ENCODE data around the gene TEX2. TPM values are rescaled to one million over a fixed set of nuclear protein-coding genes. Genes with fewer than 3 reads are reported as not detected.

TEX2 gene
- polyA plus RNA-seq, 1 of the 3 experiments (the other 2 are of a cell fraction), result 24.0 TPM

GRCh38 chr17:64309021-64309420 is 46.0 kb upstream of the TEX2 start:
- Histone ChIP-seq H3K4me1 (ENCODE audit: control insufficient read depth in 1 of 2, insufficient read depth in 2 of 2, low read depth in 1 of 2, low read length in 1 of 2) (peaks cover 0 to 4% of the 10 kb centered on the region in 2 experiments; a peak in 1 of 4 replicates), H3K4me2 (no peak overlapping the region), H4K20me1 (ENCODE audit: insufficient read depth) (no peaks in the 10 kb centered on the region), H3K9ac (no peak overlapping the region), H3K4me3 (ENCODE audit: low read depth in 2 of 2, low read length in 1 of 2) (no peak overlapping the region), H3K36me3 (replicated peaks in 1 of 2; ENCODE audit: control insufficient read depth in 1 of 2, insufficient read depth in 2 of 2, low read length in 1 of 2) (no peaks in the 10 kb centered on the region), H3K79me2 (ENCODE audit: insufficient read depth) (no peaks in the 10 kb centered on the region), H2AFZ (ENCODE audit: low read depth) (no peak overlapping the region), H3K9me3 (no peaks in the 10 kb centered on the region), H3K27ac (ENCODE audit: low read depth in 2 of 2, low read length in 1 of 2) (no peak overlapping the region), H3F3A (replicated peaks; ENCODE audit: insufficient read depth) (no peaks in the 10 kb centered on the region), H3K9me2 (no peaks in the 10 kb centered on the region), H3K27me3 (ENCODE audit: insufficient read depth) (no peaks in the 10 kb centered on the region)
- TF ChIP-seq CTCF (IDR thresholded peaks at IDR 0.05) (no peak), SMC3 (IDR thresholded peaks at IDR 0.05; ENCODE audit: low read depth, low read length) (no peak), MXI1 (IDR thresholded peaks at IDR 0.05; ENCODE audit: low read depth, low read length) (no peak), EP300 (IDR thresholded peaks at IDR 0.05; ENCODE audit: borderline replicate concordance in 1 of 2, low read depth in 1 of 2, low read length in 1 of 2) (no peak), YY1 (IDR thresholded peaks at IDR 0.05; ENCODE audit: low read depth) (no peak), NFIC (IDR thresholded peaks at IDR 0.05; ENCODE audit: borderline replicate concordance) (no peak), JUND (IDR thresholded peaks at IDR 0.05) (no peak)
- WGBS (ENCODE audit: low lambda C conversion rate), result 82% methylated on average over 1 of the region's 2 CpGs
- ChIA-PET CTCF (interaction anchor here (0.6 to 21.4 kb wide), 9 partner anchors 8 to 392 kb away, joined by 3 to 501 read pairs (median 7); no protein-coding TSS in a partner anchor), POLR2A (interaction anchor here (1.1 kb wide), 1 partner anchor 111 kb away, joined by 3 read pairs; no protein-coding TSS in a partner anchor)
- DNase-seq, result no peak

- CTCF ChIA-PET, result interaction anchor here (0.5 to 21.4 kb wide), 34 partner anchors 8 to 356 kb away, joined by 3 to 501 read pairs (median 3); no protein-coding TSS in a partner anchor
- no peaks in the 10 kb centered on the region for H3K36me3 ChIP-seq (replicated peaks in 1 of 2; ENCODE audit: control insufficient read depth in 1 of 2, insufficient read depth in 2 of 2, low read length in 1 of 2)
- H2AFZ ChIP-seq (ENCODE audit: low read depth), result no peak overlapping the region
- no peaks in the 10 kb centered on the region for H3K79me2 ChIP-seq (ENCODE audit: insufficient read depth)
- H3K4me1 ChIP-seq (ENCODE audit: control insufficient read depth in 1 of 2, insufficient read depth in 2 of 2, low read depth in 1 of 2, low read length in 1 of 2), result no peaks in the 10 kb centered on the region
- peak overlapping the region in 1 of 2 experiments; percentile 13; a peak in 1 of 4 replicates for H3K4me3 ChIP-seq (ENCODE audit: low read depth in 2 of 2, low read length in 1 of 2)
- 43% methylated on average over 11 of the region's 11 CpGs for WGBS (ENCODE audit: low lambda C conversion rate)
- H3F3A ChIP-seq (replicated peaks; ENCODE audit: insufficient read depth), result no peaks in the 10 kb centered on the region
- H3K9me2 ChIP-seq, result no peaks in the 10 kb centered on the region
- no peaks in the 10 kb centered on the region for H3K9me3 ChIP-seq
- no peaks in the 10 kb centered on the region for H3K27me3 ChIP-seq (ENCODE audit: insufficient read depth)
- DNase-seq, result peak; percentile 72
- no peak overlapping the region for H3K27ac ChIP-seq (ENCODE audit: low read depth in 2 of 2, low read length in 1 of 2)
- H4K20me1 ChIP-seq (ENCODE audit: insufficient read depth), result no peaks in the 10 kb centered on the region
- H3K4me2 ChIP-seq, result no peak overlapping the region
- no peak overlapping the region for H3K9ac ChIP-seq
- TF ChIP-seq RAD21 (IDR thresholded peaks at IDR 0.05; ENCODE audit: low read length) (peak; percentile 71), USF1 (IDR thresholded peaks at IDR 0.05; ENCODE audit: borderline replicate concordance, low read depth) (peak; percentile 62; the same call in 1 of the 2 replicates), MAX (IDR thresholded peaks at IDR 0.05; ENCODE audit: low read depth) (0 out of 2 replicates have a peak, but pooled peaks have one; percentile 20), CTCF (IDR thresholded peaks at IDR 0.05) (peak; percentile 99), SMC3 (IDR thresholded peaks at IDR 0.05; ENCODE audit: low read depth, low read length) (peak; percentile 89), FOSL2 (IDR thresholded peaks at IDR 0.05; ENCODE audit: borderline replicate concordance, low read depth) (no peak), ZBTB33 (IDR thresholded peaks at IDR 0.05; ENCODE audit: borderline replicate concordance, low read depth) (no peak), RFX5 (IDR thresholded peaks at IDR 0.05; ENCODE audit: low read length) (0 out of 2 replicates have a peak, but pooled peaks have one; percentile 35)
- POLR2A ChIA-PET, result interaction anchor here (1.0 kb wide), 1 partner anchor 113 kb away, joined by 3 read pairs; no protein-coding TSS in a partner anchor
These were observed 43.9 kb upstream of the TEX2 start for GRCh38 chr17:64306850-64307463.
